Measurements from ENCODE around the gene JAM3. TPM values are rescaled to one million over a fixed set of nuclear protein-coding genes. Genes with fewer than 3 reads are reported as not detected.

The JAM3 gene
- total and polyA plus RNA-seq, 2 of the 4 experiments (the other 2 are of a cell fraction): 38.0 to 71.5 TPM

GRCh38 chr11:134100171-134100570, 31.3 kb downstream of the JAM3 start:
- Histone ChIP-seq H3K79me1 (ENCODE audit: low read depth in 1 of 2, low read length in 2 of 2) (peaks cover 21 to 30% of the 10 kb centered on the region in 2 experiments), H3K4me2 (ENCODE audit: low read depth, low read length) (no peak overlapping the region), H2BK20ac (ENCODE audit: low read depth, low read length) (no peak overlapping the region), H4K20me1 (ENCODE audit: insufficient read depth, low read length) (peaks cover 10% of the 10 kb centered on the region; the same call in 1 of the 2 replicates), H3K23ac (ENCODE audit: low read depth, low read length) (no peak overlapping the region), H2AK5ac (ENCODE audit: low read depth, low read length) (no peak overlapping the region), H2AFZ (replicated peaks; ENCODE audit: low read length, poor library complexity) (no peak overlapping the region), H2BK120ac (ENCODE audit: low read depth, low read length) (no peak overlapping the region), H4K91ac (ENCODE audit: insufficient read depth, low read depth, low read length) (no peak overlapping the region), H3K36me3 (ENCODE audit: control insufficient read depth, insufficient read depth, low read length) (no peaks in the 10 kb centered on the region), H2AK9ac (replicated peaks; ENCODE audit: low read depth, low read length, poor library complexity) (no peak overlapping the region), H3K9me3 (ENCODE audit: control insufficient read depth, insufficient read depth, low read length) (no peaks in the 10 kb centered on the region), H4K8ac (ENCODE audit: low read depth in 2 of 2, low read length in 2 of 2) (no peak overlapping the region), H4K5ac (ENCODE audit: low read depth, low read length) (no peak overlapping the region), H3K14ac (replicated peaks; ENCODE audit: low read depth, low read length) (no peak overlapping the region), H3K4me1 (ENCODE audit: control insufficient read depth, insufficient read depth, low read length) (peaks cover 4% of the 10 kb centered on the region), H3K9me1 (ENCODE audit: insufficient read depth, low read length) (no peaks in the 10 kb centered on the region; the same call in 1 of the 2 replicates), H2BK15ac (ENCODE audit: low read depth, low read length) (no peak overlapping the region), H2BK5ac (ENCODE audit: low read depth, low read length, poor library complexity, severe bottlenecking) (no peak overlapping the region), H3K4ac (ENCODE audit: low read depth, low read length) (no peak overlapping the region; the same call in 1 of the 2 replicates), H3K27ac (ENCODE audit: insufficient read depth, low read length) (no peak overlapping the region), H3K9ac (ENCODE audit: low read depth, low read length) (no peak overlapping the region), H3K18ac (ENCODE audit: low read depth, low read length) (no peak overlapping the region), H3K56ac (ENCODE audit: extremely low read depth, insufficient read depth, low read length) (no peak overlapping the region), H3K4me3 (ENCODE audit: insufficient read depth, low read depth, low read length) (no peak overlapping the region), H3K27me3 (ENCODE audit: control insufficient read depth, insufficient read depth, low read length) (no peaks in the 10 kb centered on the region)
- CTCF ChIA-PET: no interaction called here
- WGBS, 2 experiments (ENCODE audit: extremely low coverage in 2 of 2, insufficient read length in 1 of 2): no CpG with 5 or more reads among the region's 2 CpGs
- intact Hi-C loops (cut with micrococcal nuclease): no loop called here
- POLR2A ChIA-PET (ENCODE audit: unreplicated experiment): no interaction called here
- no peak for TF ChIP-seq CEBPB (IDR thresholded peaks at IDR 0.05; ENCODE audit: low read depth, low read length)
- TF ChIP-seq MXI1 (IDR thresholded peaks at IDR 0.05; ENCODE audit: borderline replicate concordance, low read depth, low read length): no peak
- ATAC-seq (ENCODE audit: low read depth) (no peak), DNase-seq (no peak)
- BruUV-seq (replicated peaks): no TSS peak
- in situ Hi-C loops (cut with MboI; ENCODE audit: low sequenced_read_pairs): no loop called here
- dilution Hi-C loops (cut with HindIII; ENCODE audit: low sequenced_read_pairs, unreplicated experiment): no loop called here
